ENCODE results near the gene TOB2. TPM values are rescaled to one million over a fixed set of nuclear protein-coding genes. Genes with fewer than 3 reads are reported as not detected.

TOB2 gene
- total RNA-seq, 6 experiments from 2014 or later, result 49.2 to 54.9 (median 51.9) TPM

GRCh38 chr22:41480397-41480735 lies 33.8 kb upstream of the TOB2 start:
- Mint-ChIP-seq H3K36me3 (ENCODE audit: low read depth) (no peaks in the 10 kb centered on the region), H3K27me3 (ENCODE audit: insufficient read depth) (no peaks in the 10 kb centered on the region), H3K27ac (peak overlapping the region; percentile 75), H3K4me3 (peak overlapping the region; percentile 62), H3K9me3 (no peaks in the 10 kb centered on the region), H3K4me1 (ENCODE audit: low read depth) (peaks cover 59% of the 10 kb centered on the region)
- DNase-seq, result peak; percentile 74
- no peak for TF ChIP-seq CTCF (IDR thresholded peaks at IDR 0.05)

DNA sequence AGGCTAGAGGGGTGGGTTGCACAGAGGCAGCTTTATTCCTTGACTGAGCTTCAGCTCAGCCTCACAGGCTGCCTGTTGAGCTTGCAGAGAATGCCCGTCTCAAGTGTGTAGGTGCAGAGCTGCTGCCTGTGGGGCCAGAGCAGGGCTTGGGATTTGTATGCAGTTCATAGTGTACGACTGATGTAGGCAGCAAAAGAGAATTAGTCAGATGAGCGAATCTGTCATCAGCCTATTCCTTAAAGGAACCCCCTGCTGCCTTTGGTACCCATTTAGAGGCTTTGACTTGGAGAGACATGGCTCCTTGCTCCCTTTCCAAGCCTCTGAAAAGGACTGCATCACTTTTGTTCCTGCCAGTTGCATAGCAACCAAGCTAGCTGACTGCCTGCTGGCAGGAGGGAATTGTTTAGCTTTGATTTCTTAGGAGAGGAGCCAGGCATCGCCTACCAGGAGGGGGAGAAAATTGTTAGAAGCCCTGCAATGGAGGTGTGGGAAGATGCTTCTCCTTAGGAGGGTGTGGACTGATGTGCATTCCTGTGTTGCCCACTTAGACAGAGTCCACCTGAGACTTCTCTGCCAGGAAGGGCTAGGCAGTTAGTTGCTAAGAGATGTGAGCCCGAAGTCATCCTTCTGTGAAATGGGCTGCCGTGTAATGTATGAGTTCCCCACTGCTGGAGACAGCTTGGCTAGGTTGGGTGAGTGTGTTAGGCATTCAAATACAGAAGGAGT lies 33.2 kb upstream of the TOB2 start:
- peak; percentile 42 for TF ChIP-seq CTCF (IDR thresholded peaks at IDR 0.05)
- peak; percentile 64 for DNase-seq
- H3K27me3 Mint-ChIP-seq (ENCODE audit: insufficient read depth), result no peaks in the 10 kb centered on the region

GRCh38 chr22:41478891-41479521 lies 32.4 kb upstream of the TOB2 start:
- peak overlapping the region; percentile 75 for H3K27ac Mint-ChIP-seq
- no peak for TF ChIP-seq CTCF (IDR thresholded peaks at IDR 0.05)
- no peak for DNase-seq
- no peaks in the 10 kb centered on the region for H3K9me3 Mint-ChIP-seq
- H3K4me3 Mint-ChIP-seq, result no peak overlapping the region; the same call in 1 of the 2 replicates
- H3K4me1 Mint-ChIP-seq (ENCODE audit: low read depth), result peaks cover 58% of the 10 kb centered on the region
- no peaks in the 10 kb centered on the region for H3K36me3 Mint-ChIP-seq (ENCODE audit: low read depth)
- H3K27me3 Mint-ChIP-seq (ENCODE audit: insufficient read depth), result no peaks in the 10 kb centered on the region

More for the DNA sequence above, 33.2 kb upstream of the TOB2 start:
- Mint-ChIP-seq H3K9me3 (no peaks in the 10 kb centered on the region), H3K36me3 (ENCODE audit: low read depth) (no peaks in the 10 kb centered on the region), H3K4me3 (peak overlapping the region; percentile 62), H3K27ac (peak overlapping the region; percentile 75), H3K4me1 (ENCODE audit: low read depth) (peaks cover 59% of the 10 kb centered on the region)

DNA sequence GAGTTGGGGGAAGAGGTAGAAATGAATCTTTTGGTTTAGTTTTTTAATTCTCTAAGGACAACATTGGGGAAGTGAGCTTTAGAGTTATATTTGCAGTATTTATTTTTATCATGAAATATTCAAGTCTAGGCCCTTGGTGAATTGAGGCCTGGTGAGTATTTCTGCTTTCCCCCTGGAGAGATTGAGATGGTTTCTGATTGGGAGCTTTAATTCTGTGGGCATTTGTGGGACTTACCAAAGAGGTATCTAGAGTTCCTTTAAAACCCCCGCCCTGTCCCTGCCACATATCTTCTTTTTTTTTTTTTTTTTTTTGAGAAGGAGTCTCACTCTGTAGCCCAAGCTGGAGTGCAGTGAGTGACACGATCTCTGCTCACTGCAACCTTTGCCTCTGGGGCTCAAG lies 31.9 kb upstream of the TOB2 start:
- Mint-ChIP-seq H3K27ac (no peak overlapping the region), H3K4me1 (ENCODE audit: low read depth) (peaks cover 52% of the 10 kb centered on the region), H3K36me3 (ENCODE audit: low read depth) (no peaks in the 10 kb centered on the region), H3K9me3 (no peaks in the 10 kb centered on the region), H3K27me3 (ENCODE audit: insufficient read depth) (no peaks in the 10 kb centered on the region), H3K4me3 (no peak overlapping the region)
- no peak for DNase-seq
- no peak for TF ChIP-seq CTCF (IDR thresholded peaks at IDR 0.05)

- peaks cover 28% of the 10 kb centered on the region for H3K4me1 Mint-ChIP-seq (ENCODE audit: low read depth)
- no peaks in the 10 kb centered on the region for H3K9me3 Mint-ChIP-seq
- no peaks in the 10 kb centered on the region for H3K27me3 Mint-ChIP-seq (ENCODE audit: insufficient read depth)
- H3K27ac Mint-ChIP-seq, result no peak overlapping the region
- 0 out of 2 replicates have a peak, but pooled peaks cover 3% of the 10 kb centered on the region for H3K36me3 Mint-ChIP-seq (ENCODE audit: low read depth)
- DNase-seq, result no peak
- H3K4me3 Mint-ChIP-seq, result no peak overlapping the region
- no peak for TF ChIP-seq CTCF (IDR thresholded peaks at IDR 0.05)
Measured at GRCh38 chr22:41474872-41475451, 28.4 kb upstream of the TOB2 start.
